Fibroblast of lung (primary cell): ENCODE results near the gene LONP1. TPM values are rescaled to one million over a fixed set of nuclear protein-coding genes. Genes with fewer than 3 reads are reported as not detected.

Source experiments
- DNase-seq, 2 donors: peaks; one replicate each; pipeline versions ENCODE4 v3.0.0 to v3.0.0-alpha.2; 2010; ENCODE audit warnings: low read depth in 2 of 2
- H2AFZ ChIP-seq: 2 replicates; pipeline ENCODE4 v1.5.1; 2012; ENCODE audit warnings: low read length, control low read depth, inconsistent platforms
- H3K27ac ChIP-seq: 2 replicates; pipeline ENCODE4 v1.5.1; 2011; ENCODE audit warnings: low read length, control low read depth; ENCODE audit not compliant: insufficient read depth
- H3K27me3 ChIP-seq: 2 replicates; pipeline ENCODE4 v1.5.1; 2011; ENCODE audit warnings: mild to moderate bottlenecking, low read length; ENCODE audit not compliant: control insufficient read depth, insufficient read depth
- H3K36me3 ChIP-seq: 2 replicates; pipeline ENCODE4 v1.5.1; 2011; ENCODE audit warnings: low read length; ENCODE audit not compliant: control insufficient read depth, insufficient read depth
- H3K4me1 ChIP-seq: 2 replicates; pipeline ENCODE4 v1.5.1; 2011; ENCODE audit warnings: low read length; ENCODE audit not compliant: control insufficient read depth, insufficient read depth; ENCODE audit errors: extremely low read depth
- H3K4me2 ChIP-seq: 2 replicates; pipeline ENCODE4 v1.5.1; 2011; ENCODE audit warnings: low read length, control low read depth; ENCODE audit not compliant: insufficient read depth; ENCODE audit errors: extremely low read depth
- H3K4me3 ChIP-seq, 4 experiments: fragments of 200-600 bp in 1 of 4; sonication (generic) in 1 of 4; replicated peaks in 1 of 4; 2 replicates each; pipeline ENCODE4 v1.5.1; 2011 to 2016; ENCODE audit warnings: low read length in 4 of 4, low read depth in 3 of 4, mild to moderate bottlenecking in 3 of 4, control low read depth in 2 of 4, inconsistent platforms in 1 of 4, mixed read lengths in 1 of 4; ENCODE audit not compliant: insufficient read depth in 1 of 4; ENCODE audit errors: control extremely low read depth in 1 of 4
- H3K79me2 ChIP-seq: 2 replicates; pipeline ENCODE4 v1.5.1; 2012; ENCODE audit warnings: mild to moderate bottlenecking, low read length, inconsistent platforms; ENCODE audit not compliant: control insufficient read depth, insufficient read depth
- H3K9ac ChIP-seq: 2 replicates; pipeline ENCODE4 v1.5.1; 2011; ENCODE audit warnings: mild to moderate bottlenecking, low read length, control low read depth; ENCODE audit not compliant: insufficient read depth
- H3K9me3 ChIP-seq: 2 replicates; pipeline ENCODE4 v1.5.1; 2012; ENCODE audit warnings: low read depth, low read length; ENCODE audit not compliant: control insufficient read depth, insufficient read depth
- H4K20me1 ChIP-seq: 2 replicates; pipeline ENCODE4 v1.5.1; 2011; ENCODE audit warnings: low read length; ENCODE audit not compliant: control insufficient read depth, insufficient read depth; ENCODE audit errors: extremely low read depth
- CTCF ChIP-seq, 2 donors: IDR thresholded peaks in 1 of 2; conservative IDR thresholded peaks in 1 of 2; 1 replicate in 1 of 2; 2 replicates in 1 of 2; pipeline ENCODE4 v1.5.1; 2011 to 2012; ENCODE audit warnings: low read length in 2 of 2, control low read depth in 1 of 2, inconsistent platforms in 1 of 2, low read depth in 1 of 2, mild to moderate bottlenecking in 1 of 2
- EZH2 ChIP-seq: IDR thresholded peaks from 2 replicates; pipeline ENCODE4 v1.5.1; 2012; ENCODE audit warnings: low read length, control low read depth, mild to moderate bottlenecking; ENCODE audit errors: missing control alignments
- polyA minus RNA-seq: library from RNA; depleted of rRNA, polyadenylated mRNA; stranded (reverse); fragments of >200 nt; gene quantifications from 2 replicates; pipeline ENCODE4 v1.2.3, GENCODE V29; 2011; ENCODE audit warnings: low replicate concordance
- polyA plus RNA-seq, 2 donors: library from polyadenylated mRNA; depleted of rRNA in 1 of 2; stranded (reverse) in 1 of 2; unstranded in 1 of 2; fragments of >200 nt; gene quantifications; 2 replicates each; pipeline ENCODE4 v1.2.1, GENCODE V29; 2011 to 2012; ENCODE audit warnings: missing spikeins in 1 of 2
- total RNA-seq: library from RNA; depleted of rRNA; stranded (reverse); fragments of >200 nt; gene quantifications from 2 replicates; pipeline ENCODE4 v1.2.1, GENCODE V29; 2014

The LONP1 gene, protein sequence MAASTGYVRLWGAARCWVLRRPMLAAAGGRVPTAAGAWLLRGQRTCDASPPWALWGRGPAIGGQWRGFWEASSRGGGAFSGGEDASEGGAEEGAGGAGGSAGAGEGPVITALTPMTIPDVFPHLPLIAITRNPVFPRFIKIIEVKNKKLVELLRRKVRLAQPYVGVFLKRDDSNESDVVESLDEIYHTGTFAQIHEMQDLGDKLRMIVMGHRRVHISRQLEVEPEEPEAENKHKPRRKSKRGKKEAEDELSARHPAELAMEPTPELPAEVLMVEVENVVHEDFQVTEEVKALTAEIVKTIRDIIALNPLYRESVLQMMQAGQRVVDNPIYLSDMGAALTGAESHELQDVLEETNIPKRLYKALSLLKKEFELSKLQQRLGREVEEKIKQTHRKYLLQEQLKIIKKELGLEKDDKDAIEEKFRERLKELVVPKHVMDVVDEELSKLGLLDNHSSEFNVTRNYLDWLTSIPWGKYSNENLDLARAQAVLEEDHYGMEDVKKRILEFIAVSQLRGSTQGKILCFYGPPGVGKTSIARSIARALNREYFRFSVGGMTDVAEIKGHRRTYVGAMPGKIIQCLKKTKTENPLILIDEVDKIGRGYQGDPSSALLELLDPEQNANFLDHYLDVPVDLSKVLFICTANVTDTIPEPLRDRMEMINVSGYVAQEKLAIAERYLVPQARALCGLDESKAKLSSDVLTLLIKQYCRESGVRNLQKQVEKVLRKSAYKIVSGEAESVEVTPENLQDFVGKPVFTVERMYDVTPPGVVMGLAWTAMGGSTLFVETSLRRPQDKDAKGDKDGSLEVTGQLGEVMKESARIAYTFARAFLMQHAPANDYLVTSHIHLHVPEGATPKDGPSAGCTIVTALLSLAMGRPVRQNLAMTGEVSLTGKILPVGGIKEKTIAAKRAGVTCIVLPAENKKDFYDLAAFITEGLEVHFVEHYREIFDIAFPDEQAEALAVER
- 149 and 172 TPM in 2 replicates for total RNA-seq
- polyA plus RNA-seq: 29.8 and 37.3 TPM in 2 replicates
- 52.2 and 71.1 TPM in 2 replicates for polyA plus RNA-seq (2012)
- 70.0 and 92.4 TPM in 2 replicates for polyA minus RNA-seq

DNA sequence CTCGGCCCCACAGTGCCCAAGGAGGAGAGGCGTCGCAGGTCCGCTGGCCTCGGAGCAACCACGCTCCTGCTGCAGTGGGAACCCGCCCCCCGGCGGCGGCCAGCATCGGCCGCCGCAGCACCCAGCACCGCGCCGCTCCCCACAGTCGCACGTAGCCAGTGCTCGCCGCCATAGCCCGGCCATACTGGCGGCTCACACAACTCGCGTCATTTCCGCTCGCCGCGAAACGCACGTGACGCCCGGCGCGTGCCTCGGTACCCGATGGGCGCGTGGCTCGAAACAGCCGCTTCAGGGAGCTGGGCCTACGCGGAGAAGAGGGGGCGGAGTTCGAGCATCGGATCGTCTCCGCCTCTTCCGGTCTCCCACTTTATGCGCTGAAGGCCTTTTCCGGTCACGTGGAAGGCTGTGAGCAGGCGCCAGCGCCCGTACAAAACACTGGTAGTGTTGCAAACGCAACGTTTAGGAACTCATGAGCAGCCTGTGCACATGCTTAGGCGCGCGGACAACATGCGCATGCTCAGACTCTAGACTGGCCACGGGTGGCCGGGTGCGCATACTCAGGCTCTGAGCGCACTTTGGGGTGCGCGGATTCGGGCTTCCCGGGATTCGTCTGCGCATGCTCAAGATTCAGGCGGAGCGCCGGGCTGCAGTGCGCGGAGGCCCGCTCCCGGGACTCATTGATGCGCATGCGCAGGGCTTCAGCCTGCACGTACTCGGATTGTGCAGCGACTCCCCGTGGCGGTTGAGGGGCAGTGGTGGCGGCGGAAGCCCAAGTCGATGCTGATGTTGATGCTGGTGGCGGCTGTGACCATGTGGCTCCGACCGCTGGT is at the start of gene LONP1, which contains the start of gene CATSPERD:
Gene LONP1 (minus strand): TSS at position 186 of the 830 bp plus-strand sequence. CDS start 14 bp downstream, at position 172.
Gene CATSPERD (plus strand): TSS at position 677 of the 830 bp plus-strand sequence. CDS start 101 bp downstream, at position 778.
- peak within 1 kb of the TSS; percentile 71 to 98 (median 88) for H3K4me3 ChIP-seq
- peaks cover 9% of the 10 kb centered on the region for H3K4me1 ChIP-seq
- H3K79me2 ChIP-seq: peaks cover 40% of the 10 kb centered on the region
- peak within 1 kb of the TSS; percentile 92 for H3K27ac ChIP-seq
- DNase-seq: peak; percentile 98 to 99
- peak within 1 kb of the TSS; percentile 81 for H3K9ac ChIP-seq
- H4K20me1 ChIP-seq: no peaks in the 10 kb centered on the region
- TF ChIP-seq EZH2: no peak
- TF ChIP-seq CTCF (conservative IDR thresholded peaks at IDR 0.05 in 1 of 2, IDR thresholded peaks at IDR 0.05 in 1 of 2; ENCODE audit: low read depth in 1 of 2, low read length in 2 of 2): peak; percentile 85 to 86
- no peaks in the 10 kb centered on the region for H3K9me3 ChIP-seq
- H3K4me2 ChIP-seq: peak within 1 kb of the TSS; percentile 97
- H2AFZ ChIP-seq: peak within 1 kb of the TSS; percentile 98
- peaks cover 2% of the 10 kb centered on the region for H3K36me3 ChIP-seq
- no peaks in the 10 kb centered on the region for H3K27me3 ChIP-seq

- DNase-seq: no peak
- no peak overlapping the region for H2AFZ ChIP-seq
- H3K36me3 ChIP-seq: no peaks in the 10 kb centered on the region
- H3K4me1 ChIP-seq: no peaks in the 10 kb centered on the region
- no peaks in the 10 kb centered on the region for H3K79me2 ChIP-seq
- TF ChIP-seq CTCF (conservative IDR thresholded peaks at IDR 0.05 in 1 of 2, IDR thresholded peaks at IDR 0.05 in 1 of 2; ENCODE audit: low read depth in 1 of 2, low read length in 2 of 2) (no peak), EZH2 (no peak)
- no peaks in the 10 kb centered on the region for H3K9me3 ChIP-seq
- H4K20me1 ChIP-seq: no peaks in the 10 kb centered on the region
- H3K27me3 ChIP-seq: no peaks in the 10 kb centered on the region
- H3K4me2 ChIP-seq: no peak overlapping the region
- H3K27ac ChIP-seq: no peak overlapping the region
- H3K4me3 ChIP-seq: no peak overlapping the region
- H3K9ac ChIP-seq: no peak overlapping the region
Measured at GRCh38 chr19:5767949-5768348, 48.0 kb upstream of the LONP1 start.
